Esophagus muscularis mucosa (tissue), 4 donors: ENCODE measurements around the gene AMACR. TPM values are rescaled to one million over a fixed set of nuclear protein-coding genes. Genes with fewer than 3 reads are reported as not detected.

Source experiments
- DNase-seq: peaks from one replicate; pipeline ENCODE4 v3.0.0-alpha.2; 2017; ENCODE audit errors: extremely low spot score
- H3K27ac ChIP-seq, 4 donors: fragments of 200-600 bp; sonication (generic); replicated peaks in 1 of 4; 1 replicate in 3 of 4; 2 replicates in 1 of 4; pipeline ENCODE4 v1.5.1; 2016 to 2019; ENCODE audit warnings: mild to moderate bottlenecking in 1 of 4
- H3K27me3 ChIP-seq, 4 donors: fragments of 200-600 bp; sonication (generic); one replicate each; pipeline versions ENCODE4 v1.5.1 to v1.6.0; 2016 to 2019
- H3K36me3 ChIP-seq, 4 donors: fragments of 200-600 bp; sonication (generic); one replicate each; pipeline ENCODE4 v1.5.1; 2016 to 2019
- H3K4me1 ChIP-seq, 4 donors: fragments of 200-600 bp; sonication (generic); one replicate each; pipeline ENCODE4 v1.5.1; 2016 to 2019
- H3K4me3 ChIP-seq, 4 donors: fragments of 200-600 bp; sonication (generic); 1 replicate in 2 of 4; 2 replicates in 2 of 4; pipeline ENCODE4 v1.5.1; 2016 to 2019; ENCODE audit warnings: mild to moderate bottlenecking in 4 of 4, moderate library complexity in 1 of 4
- H3K9me3 ChIP-seq, 4 donors: fragments of 200-600 bp; sonication (generic); 1 replicate in 3 of 4; 2 replicates in 1 of 4; pipeline ENCODE4 v1.5.1; 2016 to 2019
- CTCF ChIP-seq, 3 experiments: fragments of 200-600 bp in 2 of 3; fragments of 450-650 bp in 1 of 3; sonication (generic) in 2 of 3; IDR thresholded peaks; one replicate each; pipeline ENCODE4 v1.5.1; 2017 to 2019; ENCODE audit warnings: antibody characterized with exemption in 3 of 3, mild to moderate bottlenecking in 2 of 3, moderate library complexity in 1 of 3
- EP300 ChIP-seq: sonication (generic); formaldehyde crosslinking; IDR thresholded peaks from one replicate; pipeline ENCODE4 v1.6.1; 2017; ENCODE audit warnings: antibody characterized with exemption
- POLR2A ChIP-seq: fragments of 450-650 bp; IDR thresholded peaks from one replicate; pipeline ENCODE4 v1.6.1; 2017; ENCODE audit warnings: antibody characterized with exemption, moderate library complexity, mild to moderate bottlenecking, low read depth
- POLR2AphosphoS5 ChIP-seq, 2 donors: sonication (generic); formaldehyde crosslinking; IDR thresholded peaks; one replicate each; pipeline ENCODE4 v1.6.1; 2017; ENCODE audit warnings: antibody characterized with exemption in 2 of 2
- WGBS: methylation state at CpG from one replicate; pipeline ENCODE4 v1.1.5; 2018; 5-methylcytosine and 5-hydroxymethylcytosine counted together
- intact Hi-C: fragments of 100-400 bp; cut with DNase I; formaldehyde crosslinking; loops from one replicate; pipeline ENCODE4 v1.15.1; 2023
- total RNA-seq, 4 donors: library from RNA; depleted of rRNA; stranded (reverse); fragments of >200 nt; gene quantifications; one replicate each; pipeline versions ENCODE4 v1.1.0 to v1.2.1, GENCODE V29; 2016

Gene AMACR
- total RNA-seq, 4 donors from 2014 or later, result 6.1 to 12.7 (median 9.5) TPM

DNA sequence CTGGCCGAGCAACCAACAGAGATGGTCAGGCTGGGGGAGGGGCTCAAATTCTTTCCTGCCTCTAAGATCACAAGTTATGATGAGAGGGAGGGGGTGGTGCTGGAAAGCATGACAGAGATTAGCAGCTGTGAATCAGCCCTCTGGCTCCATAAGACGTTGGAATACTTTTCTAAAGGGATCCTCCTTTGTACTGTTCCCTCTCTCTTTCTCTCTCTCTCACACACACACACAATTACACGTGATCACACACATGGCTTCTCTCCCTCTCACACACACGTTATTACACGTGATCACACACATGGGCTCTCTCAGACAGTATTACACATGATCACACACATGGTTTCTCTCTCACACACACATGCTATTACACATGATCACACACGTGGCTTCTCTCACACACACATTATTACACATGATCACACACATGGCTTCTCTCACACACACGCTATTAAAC lies 23.2 kb downstream of the AMACR start, which contains the start of gene SLC45A2:
TSS of gene SLC45A2 (minus strand) at position 23 of the 454 bp plus-strand sequence. CDS start 110 bp downstream, outside the sequence.
- no peak within 1 kb of the TSS for H3K27ac ChIP-seq
- peaks cover 15 to 34% (median 27%) of the 10 kb centered on the region in 4 donors for H3K36me3 ChIP-seq
- no peak for TF ChIP-seq CTCF (IDR thresholded peaks at IDR 0.05)
- no peak for TF ChIP-seq POLR2AphosphoS5 (IDR thresholded peaks at IDR 0.05)
- TF ChIP-seq POLR2A, result no peak
- TF ChIP-seq EP300, result no peak
- H3K9me3 ChIP-seq, result no peaks in the 10 kb centered on the region
- DNase-seq, result no peak
- no peak within 1 kb of the TSS for H3K4me3 ChIP-seq
- no peaks in the 10 kb centered on the region for H3K4me1 ChIP-seq
- 75% methylated on average over 7 of the region's 7 CpGs for WGBS
- intact Hi-C loops, result no loop called here
- no peaks in the 10 kb centered on the region for H3K27me3 ChIP-seq

DNA sequence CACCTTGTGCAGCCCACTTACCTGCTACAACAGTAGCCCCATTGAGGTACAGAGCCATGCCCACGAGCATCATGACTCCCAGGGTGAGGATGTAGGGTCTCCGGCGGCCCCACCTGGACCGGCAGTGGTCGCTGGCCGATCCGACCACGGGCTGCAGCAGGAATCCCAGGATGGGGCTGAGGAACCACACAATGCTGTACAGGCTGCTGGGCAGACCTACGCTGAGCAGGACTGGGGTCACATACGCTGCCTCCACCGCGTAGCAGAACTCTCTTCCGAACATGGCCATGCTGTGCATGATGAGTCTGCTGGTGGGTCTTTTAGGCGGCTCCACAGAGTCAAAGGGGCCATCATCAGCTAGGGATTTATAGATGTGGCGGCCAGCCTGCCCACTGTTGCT lies 23.7 kb downstream of the AMACR start:
- no peaks in the 10 kb centered on the region for H3K4me1 ChIP-seq
- H3K27ac ChIP-seq, result no peak overlapping the region
- no peak for DNase-seq
- peaks cover 14 to 32% (median 24%) of the 10 kb centered on the region in 4 donors for H3K36me3 ChIP-seq
- TF ChIP-seq POLR2A (no peak), EP300 (no peak), POLR2AphosphoS5 (IDR thresholded peaks at IDR 0.05) (no peak)
- no peak overlapping the region for H3K4me3 ChIP-seq
- H3K9me3 ChIP-seq, result no peaks in the 10 kb centered on the region
- no peaks in the 10 kb centered on the region for H3K27me3 ChIP-seq
- intact Hi-C loops, result no loop called here
- WGBS, result 97% methylated on average over 13 of the region's 15 CpGs

DNA sequence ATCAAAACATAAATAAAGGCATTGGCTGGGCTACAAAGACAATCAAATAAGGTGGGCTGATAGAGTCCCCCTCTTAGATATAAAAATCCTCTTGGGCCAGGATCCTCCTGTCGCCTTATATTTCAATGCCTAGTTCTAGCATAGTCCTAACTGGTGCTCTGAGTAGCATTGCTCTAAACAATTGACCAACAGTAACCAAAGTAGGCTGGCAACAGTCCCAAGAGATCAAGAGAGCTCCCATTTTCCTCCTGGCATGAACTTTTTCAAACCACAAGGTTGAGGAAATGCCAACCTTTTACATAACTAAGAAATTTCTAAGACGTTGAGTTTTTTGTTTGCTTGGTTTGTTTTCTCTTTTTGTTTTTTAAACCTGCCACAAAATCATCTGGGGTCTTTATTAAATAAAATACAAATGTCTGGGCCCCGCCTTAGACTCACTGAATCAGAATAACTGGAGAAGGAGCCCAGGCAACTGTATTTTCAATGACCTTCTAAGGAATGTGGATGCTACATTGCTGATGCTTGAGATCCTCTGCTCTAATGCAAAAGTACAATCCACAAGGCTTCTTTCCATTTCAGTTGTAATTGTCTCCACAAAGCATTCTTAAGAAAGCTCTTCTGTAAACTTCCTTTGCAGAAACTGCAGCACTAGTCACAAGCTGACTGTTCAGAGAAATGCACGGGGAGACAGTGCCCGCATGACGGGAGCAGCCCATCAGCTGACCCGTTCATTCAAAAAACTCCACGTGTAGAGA lies 26.3 kb downstream of the AMACR start:
- Histone ChIP-seq H3K4me1 (no peaks in the 10 kb centered on the region), H3K4me3 (no peak overlapping the region), H3K27me3 (no peaks in the 10 kb centered on the region), H3K27ac (no peak overlapping the region), H3K36me3 (peaks cover 0 to 6% (median under 1%) of the 10 kb centered on the region in 4 donors), H3K9me3 (no peaks in the 10 kb centered on the region)
- no peak for DNase-seq
- WGBS, result 64% methylated on average over 8 of the region's 8 CpGs
- intact Hi-C loops, result no loop called here
- TF ChIP-seq POLR2A (no peak), POLR2AphosphoS5 (IDR thresholded peaks at IDR 0.05) (no peak), EP300 (no peak), CTCF (IDR thresholded peaks at IDR 0.05) (no peak)

- intact Hi-C loops, result no loop called here
- H3K4me3 ChIP-seq, result no peak overlapping the region
Observed at GRCh38 chr5:33980030-33980429, 27.8 kb downstream of the AMACR start.

DNA sequence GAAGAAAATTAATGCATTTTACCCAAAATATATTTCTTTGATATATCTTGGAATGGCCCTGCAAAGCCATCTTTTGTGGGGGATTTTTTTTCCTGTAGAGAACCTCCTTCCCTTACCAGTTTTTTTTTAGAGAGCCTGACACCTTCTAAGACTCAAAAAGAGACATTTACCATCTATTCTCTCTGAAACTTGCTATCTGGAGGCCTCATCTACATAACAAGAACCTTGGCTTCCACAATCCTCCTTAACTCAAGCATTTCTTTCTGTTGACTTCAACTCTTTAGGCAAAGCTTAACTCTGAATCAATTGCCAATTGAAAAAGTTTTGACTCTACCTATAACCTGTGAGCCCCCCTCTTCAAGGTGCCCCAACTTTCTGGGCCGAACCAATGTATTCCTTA lies 29.5 kb downstream of the AMACR start:
- no peak for DNase-seq
- intact Hi-C loops, result no loop called here
- H3K9me3 ChIP-seq, result no peaks in the 10 kb centered on the region
- no peaks in the 10 kb centered on the region for H3K36me3 ChIP-seq
- no peak for TF ChIP-seq CTCF (IDR thresholded peaks at IDR 0.05)
- TF ChIP-seq POLR2A, result no peak
- no peak for TF ChIP-seq POLR2AphosphoS5 (IDR thresholded peaks at IDR 0.05)
- no peak for TF ChIP-seq EP300
- no peak overlapping the region for H3K27ac ChIP-seq
- H3K4me1 ChIP-seq, result peaks cover 0 to 14% (median 12%) of the 10 kb centered on the region in 4 donors
- 90% methylated on average over 1 of the region's 1 CpG for WGBS
- no peaks in the 10 kb centered on the region for H3K27me3 ChIP-seq
- H3K4me3 ChIP-seq, result no peak overlapping the region

More at GRCh38 chr5:33980030-33980429, 27.8 kb downstream of the AMACR start:
- no peak for DNase-seq
- Histone ChIP-seq H3K27ac (no peak overlapping the region), H3K27me3 (no peaks in the 10 kb centered on the region), H3K36me3 (no peaks in the 10 kb centered on the region), H3K4me1 (peaks cover 0 to 14% (median 12%) of the 10 kb centered on the region in 4 donors), H3K9me3 (no peaks in the 10 kb centered on the region)
- TF ChIP-seq POLR2A, result no peak
- 90% methylated on average over 3 of the region's 3 CpGs for WGBS
